SIG-M5 treated with dmso at 0.1 percent for 504 hours (cell line): ENCODE results near the gene RFC5.
"Not testable (repeated sequence)": the region's sequence is repeated elsewhere in the genome, so short reads cannot be mapped to it uniquely, and the experiment has no call there.

Experiments used
- DNase-seq: peaks from one replicate; lab custom pipeline; 2025; ENCODE audit not compliant: unreplicated experiment; lab: John Stamatoyannopoulos, UW

The RFC5 gene

GRCh38 chr12:118016424-118017264 is at the start of gene RFC5:
RFC5 (plus strand) TSS chr12:118016703; CDS start chr12:118016828, 125 bp downstream.
- peak; percentile 97 for DNase-seq

- no peak for DNase-seq
These were observed 49.5 kb upstream of the RFC5 start for GRCh38 chr12:117967043-117967442.

GRCh38 chr12:117967512-117967911 is 49.0 kb upstream of the RFC5 start:
- no peak for DNase-seq

GRCh38 chr12:117968151-117968789 is 48.2 kb upstream of the RFC5 start:
- no peak for DNase-seq

GRCh38 chr12:117968826-117969659 is 47.5 kb upstream of the RFC5 start, which contains the start of gene KSR2:
KSR2 (minus strand) TSS chr12:117968990; CDS start chr12:117968255, 735 bp downstream.
- DNase-seq: peak; percentile 43

GRCh38 chr12:117970334-117970733 is 46.2 kb upstream of the RFC5 start:
- DNase-seq: no peak

- no peak for DNase-seq
These were observed 44.2 kb upstream of the RFC5 start for GRCh38 chr12:117972301-117972700.

GRCh38 chr12:117975006-117975405 is 41.5 kb upstream of the RFC5 start:
- no peak for DNase-seq

- DNase-seq: no peak
These were observed 39.1 kb upstream of the RFC5 start for GRCh38 chr12:117977373-117977772.

- DNase-seq: peak; percentile 12
These were observed 35.9 kb upstream of the RFC5 start for GRCh38 chr12:117980616-117981015.

GRCh38 chr12:117981267-117981666 is 35.2 kb upstream of the RFC5 start:
- DNase-seq: no peak

- no peak for DNase-seq
These were observed 31.3 kb upstream of the RFC5 start for GRCh38 chr12:117985182-117985581.

- no peak for DNase-seq
These were observed 29.6 kb upstream of the RFC5 start for GRCh38 chr12:117986705-117987469.

- no peak for DNase-seq
These were observed 21.7 kb upstream of the RFC5 start for GRCh38 chr12:117994551-117995438.

GRCh38 chr12:117998719-117999118 is 17.8 kb upstream of the RFC5 start:
- DNase-seq: no peak

GRCh38 chr12:117999806-118000205 is 16.7 kb upstream of the RFC5 start:
- not testable (repeated sequence) for DNase-seq

GRCh38 chr12:118010903-118011302 is 5.6 kb upstream of the RFC5 start:
- no peak for DNase-seq

GRCh38 chr12:118011377-118011776 is 5.1 kb upstream of the RFC5 start:
- no peak for DNase-seq

- DNase-seq: no peak
These were observed 4.5 kb upstream of the RFC5 start for GRCh38 chr12:118011961-118012360.

- DNase-seq: no peak
These were observed 3.2 kb upstream of the RFC5 start for GRCh38 chr12:118013283-118013682.
